Vagina (tissue), 2 donors: ENCODE measurements around the gene CSTF3.

ENCODE experiments used
- POLR2A ChIP-seq, 2 donors: fragments of 450-650 bp; IDR thresholded peaks; one replicate each; pipeline ENCODE4 v1.6.1; 2017; ENCODE audit warnings: antibody characterized with exemption in 2 of 2, mild to moderate bottlenecking in 2 of 2, moderate library complexity in 2 of 2
- POLR2AphosphoS5 ChIP-seq, 2 donors: sonication (generic); formaldehyde crosslinking; IDR thresholded peaks; one replicate each; pipeline ENCODE4 v1.9.0; 2017; ENCODE audit warnings: antibody characterized with exemption in 2 of 2, mild to moderate bottlenecking in 2 of 2, low read depth in 1 of 2; ENCODE audit not compliant: insufficient read depth in 1 of 2
- TF ChIP-seq, protein P1 (sequence below), 3 experiments: fragments of 450-650 bp in 2 of 3; fragments of 200-600 bp in 1 of 3; sonication (generic) in 1 of 3; IDR thresholded peaks; one replicate each; pipeline ENCODE4 v1.5.1; 2017 to 2019; ENCODE audit warnings: antibody characterized with exemption in 3 of 3, mild to moderate bottlenecking in 2 of 3, moderate library complexity in 2 of 3

DNA sequence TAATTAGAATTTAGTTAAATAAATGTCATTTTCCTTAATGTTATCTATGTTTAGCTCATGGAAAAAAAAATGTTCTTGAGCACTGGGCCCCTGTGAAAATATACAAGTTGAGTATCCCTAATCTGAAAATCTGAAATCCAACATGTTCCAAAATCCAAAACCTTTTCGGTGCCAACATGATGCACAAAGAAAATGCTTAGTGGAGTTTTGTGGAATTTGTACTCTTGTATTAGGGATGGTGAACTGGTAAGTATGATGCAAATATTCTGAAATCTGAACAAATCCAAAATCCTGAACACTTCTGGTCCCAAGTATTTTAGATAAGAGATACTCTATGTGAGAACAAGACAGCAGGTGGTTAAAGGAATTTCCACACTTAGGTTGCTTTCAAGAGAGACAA lies 77.4 kb downstream of the CSTF3 start:
- no peak for TF ChIP-seq POLR2A (IDR thresholded peaks at IDR 0.05)
- no peak for TF ChIP-seq POLR2AphosphoS5 (IDR thresholded peaks at IDR 0.05; ENCODE audit: insufficient read depth in 1 of 2, low read depth in 1 of 2)
- TF ChIP-seq, protein P1, sequence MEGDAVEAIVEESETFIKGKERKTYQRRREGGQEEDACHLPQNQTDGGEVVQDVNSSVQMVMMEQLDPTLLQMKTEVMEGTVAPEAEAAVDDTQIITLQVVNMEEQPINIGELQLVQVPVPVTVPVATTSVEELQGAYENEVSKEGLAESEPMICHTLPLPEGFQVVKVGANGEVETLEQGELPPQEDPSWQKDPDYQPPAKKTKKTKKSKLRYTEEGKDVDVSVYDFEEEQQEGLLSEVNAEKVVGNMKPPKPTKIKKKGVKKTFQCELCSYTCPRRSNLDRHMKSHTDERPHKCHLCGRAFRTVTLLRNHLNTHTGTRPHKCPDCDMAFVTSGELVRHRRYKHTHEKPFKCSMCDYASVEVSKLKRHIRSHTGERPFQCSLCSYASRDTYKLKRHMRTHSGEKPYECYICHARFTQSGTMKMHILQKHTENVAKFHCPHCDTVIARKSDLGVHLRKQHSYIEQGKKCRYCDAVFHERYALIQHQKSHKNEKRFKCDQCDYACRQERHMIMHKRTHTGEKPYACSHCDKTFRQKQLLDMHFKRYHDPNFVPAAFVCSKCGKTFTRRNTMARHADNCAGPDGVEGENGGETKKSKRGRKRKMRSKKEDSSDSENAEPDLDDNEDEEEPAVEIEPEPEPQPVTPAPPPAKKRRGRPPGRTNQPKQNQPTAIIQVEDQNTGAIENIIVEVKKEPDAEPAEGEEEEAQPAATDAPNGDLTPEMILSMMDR (IDR thresholded peaks at IDR 0.05) = no peak
